A549 (cell line): ENCODE data around the gene TRAF1. TPM values are rescaled to one million over a fixed set of nuclear protein-coding genes. Genes with fewer than 3 reads are reported as not detected.

ENCODE experiments used
- ATAC-seq, 2 experiments: fragments of 200-7000 bp in 1 of 2; fragments of >200 bp in 1 of 2; cut with Nextera tagmentation in 1 of 2; cut with Tn5 transposase in 1 of 2; 3 replicates each; pipeline versions ENCODE4 v1.8.0 to v1.9.1; 2018 to 2020; ENCODE audit warnings: mild to moderate bottlenecking in 1 of 2, moderate library complexity in 1 of 2
- CTCF ChIA-PET: fragments of 300-600 bp; sonication (Branson Sonifier 250); formaldehyde crosslinking; extraction: SDS; loops from one replicate; lab custom pipeline; 2021; ENCODE audit warnings: antibody characterized with exemption, inconsistent platforms; lab: Yijun Ruan, JAX
- POLR2A ChIA-PET: fragments of 350-600 bp; formaldehyde crosslinking; extraction: SDS; loops from one replicate; lab custom pipeline; 2021; ENCODE audit warnings: antibody characterized with exemption, inconsistent platforms; lab: Yijun Ruan, JAX
- DNase-seq, 2 experiments: peaks; one replicate each; pipeline versions ENCODE4 v3.0.0 to v3.0.0-alpha.2; 2011 to 2016; ENCODE audit warnings: low read depth in 1 of 2, low spot score in 1 of 2
- FAIRE-seq: peaks from 2 replicates; lab custom pipeline; 2011; peaks lifted over from hg19 to GRCh38; lab: Jason Lieb, UNC
- H3K27ac ChIP-seq, 2 experiments: fragments of >200 bp; sonication (Bioruptor Twin); formaldehyde crosslinking; 3 replicates each; pipeline ENCODE4 v1.5.1; 2016 to 2017
- H3K4me1 ChIP-seq: fragments of >200 bp; sonication (Bioruptor Twin); formaldehyde crosslinking; 3 replicates; pipeline ENCODE4 v1.6.1; 2016
- H3K4me2 ChIP-seq: fragments of >200 bp; sonication (Bioruptor Twin); formaldehyde crosslinking; 3 replicates; pipeline ENCODE4 v1.6.1; 2016
- H3K4me3 ChIP-seq: fragments of >200 bp; sonication (Bioruptor Twin); formaldehyde crosslinking; 3 replicates; pipeline ENCODE4 v1.5.1; 2016
- H3K9me3 ChIP-seq: fragments of >200 bp; sonication (Bioruptor Twin); formaldehyde crosslinking; 3 replicates; pipeline ENCODE4 v1.6.1; 2016
- BHLHE40 ChIP-seq: IDR thresholded peaks from 2 replicates; pipeline ENCODE4 v1.6.1; 2012; ENCODE audit warnings: low read depth, low read length, inconsistent platforms
- CEBPB ChIP-seq, 2 experiments: fragments of >200 bp in 1 of 2; sonication (Bioruptor Twin) in 1 of 2; formaldehyde crosslinking in 1 of 2; IDR thresholded peaks; 2 replicates each; pipeline ENCODE4 v1.6.1; 2012 to 2016
- CTCF ChIP-seq: fragments of >200 bp; sonication (Bioruptor Twin); formaldehyde crosslinking; IDR thresholded peaks from 3 replicates; pipeline ENCODE4 v1.5.1; 2016
- ESRRA ChIP-seq: fragments of 150-350 bp; IDR thresholded peaks from 2 replicates; pipeline ENCODE4 v1.6.1; 2014; ENCODE audit warnings: mild to moderate bottlenecking, low read length, borderline replicate concordance
- FOSB ChIP-seq: fragments of 250-450 bp; sonication (Bioruptor Pico); IDR thresholded peaks from 2 replicates; pipeline ENCODE4 v1.5.0; 2020; ENCODE audit warnings: mild to moderate bottlenecking, moderate library complexity
- FOSL2 ChIP-seq, 2 experiments: fragments of 450-650 bp in 1 of 2; fragments of >200 bp in 1 of 2; sonication (Bioruptor Twin) in 1 of 2; formaldehyde crosslinking; IDR thresholded peaks; 2 replicates each; pipeline versions ENCODE4 v1.5.0 to v1.6.1; 2016 to 2020; ENCODE audit warnings: mild to moderate bottlenecking in 1 of 2, moderate library complexity in 1 of 2
- FOXS1 ChIP-seq: fragments of 250-450 bp; sonication (Bioruptor Pico); IDR thresholded peaks from 2 replicates; pipeline ENCODE4 v1.5.0; 2020; ENCODE audit warnings: mild to moderate bottlenecking, moderate library complexity
- HEYL ChIP-seq: fragments of 250-450 bp; sonication (Bioruptor Pico); IDR thresholded peaks from 2 replicates; pipeline ENCODE4 v1.8.0; 2021; ENCODE audit warnings: mild to moderate bottlenecking, moderate library complexity
- HMGXB4 ChIP-seq: fragments of 250-450 bp; sonication (Bioruptor Pico); IDR thresholded peaks from 2 replicates; pipeline ENCODE4 v1.5.0; 2021; ENCODE audit warnings: mild to moderate bottlenecking, moderate library complexity, borderline replicate concordance
- HOXA7 ChIP-seq: fragments of 250-450 bp; sonication (Bioruptor Pico); IDR thresholded peaks from 2 replicates; pipeline ENCODE4 v1.5.0; 2020; ENCODE audit warnings: mild to moderate bottlenecking, moderate library complexity
- POLR2A ChIP-seq: IDR thresholded peaks from 2 replicates; pipeline ENCODE4 v1.6.1; 2012; ENCODE audit warnings: mild to moderate bottlenecking, low read length
- RAD21 ChIP-seq, 2 experiments: fragments of >200 bp in 1 of 2; sonication (Bioruptor Twin) in 1 of 2; formaldehyde crosslinking in 1 of 2; IDR thresholded peaks in 1 of 2; conservative IDR thresholded peaks in 1 of 2; 2 replicates in 1 of 2; 3 replicates in 1 of 2; pipeline ENCODE4 v1.6.1; 2012 to 2018; ENCODE audit warnings: inconsistent platforms in 1 of 2
- TFCP2L1 ChIP-seq: fragments of 250-450 bp; sonication (Bioruptor Pico); IDR thresholded peaks from 2 replicates; pipeline ENCODE4 v1.5.0; 2021; ENCODE audit warnings: mild to moderate bottlenecking
- WGBS: methylation state at CpG from one replicate; pipeline ENCODE4 v1.1.6; 2017; ENCODE audit errors: missing lambda C conversion rate; 5-methylcytosine and 5-hydroxymethylcytosine counted together
- polyA plus RNA-seq, 4 experiments: library from polyadenylated mRNA; depleted of rRNA in 3 of 4; stranded (reverse); fragments of >200 nt; fragmentation: RNase III in 1 of 4; extraction: RNeasy Plus Mini Kit Qiagen cat#74134 plus additional on column Dnase treatment in 1 of 4; gene quantifications; 2 replicates in 3 of 4; 3 replicates in 1 of 4; pipeline ENCODE4 v1.2.3, GENCODE V29; 2011 to 2017
- TF ChIP-seq, protein P1 (sequence below): fragments of 150-350 bp; IDR thresholded peaks from 2 replicates; pipeline ENCODE4 v1.6.1; 2014; ENCODE audit warnings: low read depth, mild to moderate bottlenecking, low read length
- TF ChIP-seq, protein P2 (sequence below): IDR thresholded peaks from 2 replicates; pipeline ENCODE4 v1.6.1; 2012

Gene TRAF1
- polyA plus RNA-seq, 2 of the 4 experiments (the other 2 are of a cell fraction): 2.0 to 3.4 TPM

- ATAC-seq: no peak
- TF ChIP-seq, protein P1, sequence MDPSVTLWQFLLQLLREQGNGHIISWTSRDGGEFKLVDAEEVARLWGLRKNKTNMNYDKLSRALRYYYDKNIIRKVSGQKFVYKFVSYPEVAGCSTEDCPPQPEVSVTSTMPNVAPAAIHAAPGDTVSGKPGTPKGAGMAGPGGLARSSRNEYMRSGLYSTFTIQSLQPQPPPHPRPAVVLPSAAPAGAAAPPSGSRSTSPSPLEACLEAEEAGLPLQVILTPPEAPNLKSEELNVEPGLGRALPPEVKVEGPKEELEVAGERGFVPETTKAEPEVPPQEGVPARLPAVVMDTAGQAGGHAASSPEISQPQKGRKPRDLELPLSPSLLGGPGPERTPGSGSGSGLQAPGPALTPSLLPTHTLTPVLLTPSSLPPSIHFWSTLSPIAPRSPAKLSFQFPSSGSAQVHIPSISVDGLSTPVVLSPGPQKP: no peak
- TF ChIP-seq, protein P2, sequence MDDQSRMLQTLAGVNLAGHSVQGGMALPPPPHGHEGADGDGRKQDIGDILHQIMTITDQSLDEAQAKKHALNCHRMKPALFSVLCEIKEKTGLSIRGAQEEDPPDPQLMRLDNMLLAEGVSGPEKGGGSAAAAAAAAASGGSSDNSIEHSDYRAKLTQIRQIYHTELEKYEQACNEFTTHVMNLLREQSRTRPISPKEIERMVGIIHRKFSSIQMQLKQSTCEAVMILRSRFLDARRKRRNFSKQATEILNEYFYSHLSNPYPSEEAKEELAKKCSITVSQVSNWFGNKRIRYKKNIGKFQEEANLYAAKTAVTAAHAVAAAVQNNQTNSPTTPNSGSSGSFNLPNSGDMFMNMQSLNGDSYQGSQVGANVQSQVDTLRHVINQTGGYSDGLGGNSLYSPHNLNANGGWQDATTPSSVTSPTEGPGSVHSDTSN: no peak
- no peak for TF ChIP-seq RAD21 (conservative IDR thresholded peaks at IDR 0.05 in 1 of 2, IDR thresholded peaks at IDR 0.05 in 1 of 2)
- no peak for TF ChIP-seq CTCF
- TF ChIP-seq BHLHE40: no peak
- no peak for TF ChIP-seq FOSL2 (IDR thresholded peaks at IDR 0.05)
- no peak for TF ChIP-seq FOSL2 (CRISPR knock-in tag; IDR thresholded peaks at IDR 0.05)
- TF ChIP-seq HEYL (CRISPR knock-in tag): no peak
- no peak for TF ChIP-seq POLR2A
- no peak for TF ChIP-seq FOXS1 (CRISPR knock-in tag)
- TF ChIP-seq HOXA7 (CRISPR knock-in tag): no peak
- no peak for FAIRE-seq
- H3K27ac ChIP-seq: no peak overlapping the region
- H3K9me3 ChIP-seq: no peaks in the 10 kb centered on the region
- WGBS: 61% methylated on average over 10 of the region's 10 CpGs
- no peak overlapping the region for H3K4me2 ChIP-seq
- DNase-seq: no peak
- H3K4me1 ChIP-seq: peaks cover 9% of the 10 kb centered on the region
- no peak overlapping the region for H3K4me3 ChIP-seq
- ChIA-PET CTCF (interaction anchor here (1.3 to 2.1 kb wide), 4 partner anchors 9 to 263 kb away, joined by 3 to 8 read pairs (median 6); no protein-coding TSS in a partner anchor), POLR2A (no interaction called here)
Observed at GRCh38 chr9:120882935-120883607, 43.5 kb downstream of the TRAF1 start.

GRCh38 chr9:120879446-120879845 lies 47.1 kb downstream of the TRAF1 start:
- no peaks in the 10 kb centered on the region for H3K9me3 ChIP-seq
- ChIA-PET POLR2A (no interaction called here), CTCF (no interaction called here)
- no peak for ATAC-seq
- no peak for TF ChIP-seq HMGXB4
- no peak for TF ChIP-seq TFCP2L1 (CRISPR knock-in tag)
- TF ChIP-seq, protein P1: no peak
- no peak for TF ChIP-seq CEBPB (IDR thresholded peaks at IDR 0.05)
- no peak for TF ChIP-seq FOSB (CRISPR knock-in tag)
- TF ChIP-seq ESRRA: no peak
- H3K4me3 ChIP-seq: no peak overlapping the region
- H3K27ac ChIP-seq: no peak overlapping the region
- FAIRE-seq: no peak
- H3K4me2 ChIP-seq: no peak overlapping the region
- WGBS: 90% methylated on average over 6 of the region's 6 CpGs
- no peak for DNase-seq
- peaks cover 28% of the 10 kb centered on the region for H3K4me1 ChIP-seq
